OCI-LY1 (cell line): ENCODE data around the gene PARD3.
"Not testable (repeated sequence)": the region's sequence is repeated elsewhere in the genome, so short reads cannot be mapped to it uniquely, and the experiment has no call there.

ENCODE experiments used
- H2AFZ ChIP-seq: fragments of 200-600 bp; sonication (generic), shearing (Covaris generic); 2 replicates; pipeline ENCODE4 v1.6.0; 2014; ENCODE audit warnings: antibody characterized with exemption, mild to moderate bottlenecking, low read length
- H3F3A ChIP-seq: fragments of 200-600 bp; sonication (generic), shearing (Covaris generic); 2 replicates; pipeline ENCODE4 v1.6.0; 2014; ENCODE audit warnings: mild to moderate bottlenecking, antibody characterized with exemption, low read length, moderate library complexity; ENCODE audit not compliant: insufficient read depth
- H3K27ac ChIP-seq: fragments of 200-600 bp; sonication (generic); 2 replicates; pipeline ENCODE4 v1.5.1; 2014; ENCODE audit warnings: low read length, mixed run types, mild to moderate bottlenecking, low read depth; ENCODE audit not compliant: poor library complexity, severe bottlenecking
- H3K27me3 ChIP-seq: fragments of 200-600 bp; sonication (generic); 2 replicates; pipeline ENCODE4 v1.6.0; 2014; ENCODE audit warnings: antibody characterized with exemption, mild to moderate bottlenecking, low read length, moderate library complexity; ENCODE audit not compliant: insufficient read depth
- H3K36me3 ChIP-seq: fragments of 200-600 bp; sonication (generic); 2 replicates; pipeline ENCODE4 v1.6.1; 2014; ENCODE audit warnings: mild to moderate bottlenecking, antibody characterized with exemption, low read length, moderate library complexity, mixed read lengths; ENCODE audit not compliant: insufficient read depth
- H3K4me1 ChIP-seq: fragments of 200-600 bp; sonication (generic); 2 replicates; pipeline ENCODE4 v1.5.1; 2014; ENCODE audit warnings: mild to moderate bottlenecking, low read length, moderate library complexity; ENCODE audit not compliant: insufficient read depth, severe bottlenecking
- H3K4me2 ChIP-seq: fragments of 200-600 bp; sonication (generic), shearing (Covaris generic); 2 replicates; pipeline ENCODE4 v1.6.1; 2014; ENCODE audit warnings: low read length
- H3K4me3 ChIP-seq: fragments of 200-600 bp; sonication (generic); 2 replicates; pipeline ENCODE4 v1.5.1; 2014; ENCODE audit warnings: low read length, low read depth, mild to moderate bottlenecking, mixed read lengths; ENCODE audit not compliant: poor library complexity, severe bottlenecking
- H3K79me2 ChIP-seq: fragments of 200-600 bp; shearing (Covaris generic); 2 replicates; pipeline ENCODE4 v1.6.1; 2016; ENCODE audit warnings: mixed run types, low read length, mixed read lengths; ENCODE audit not compliant: insufficient read depth
- H3K9ac ChIP-seq: fragments of 200-600 bp; sonication (generic), shearing (Covaris generic); 2 replicates; pipeline ENCODE4 v1.6.1; 2014; ENCODE audit warnings: mild to moderate bottlenecking, low read length, mixed read lengths
- H3K9me2 ChIP-seq: fragments of 200-600 bp; sonication (generic), shearing (Covaris generic); 2 replicates; pipeline ENCODE4 v1.6.1; 2014; ENCODE audit warnings: low read depth, mild to moderate bottlenecking, low read length, mixed read lengths
- H3K9me3 ChIP-seq: fragments of 200-600 bp; shearing (Covaris generic); 2 replicates; pipeline ENCODE4 v1.6.1; 2014; ENCODE audit warnings: low read length, mixed read lengths
- H4K20me1 ChIP-seq: fragments of 200-600 bp; sonication (generic), shearing (Covaris generic); 2 replicates; pipeline ENCODE4 v1.6.0; 2016; ENCODE audit warnings: mild to moderate bottlenecking, low read length; ENCODE audit not compliant: insufficient read depth
- CTCF ChIP-seq: fragments of 200-600 bp; sonication (generic), shearing (Covaris generic); IDR thresholded peaks from 2 replicates; pipeline ENCODE4 v1.5.1; 2017; ENCODE audit warnings: mild to moderate bottlenecking, antibody characterized with exemption, low read length, moderate library complexity, mixed read lengths
- EZH2 ChIP-seq: fragments of 200-600 bp; sonication (generic), shearing (Covaris generic); IDR thresholded peaks from 2 replicates; pipeline ENCODE4 v1.8.0; 2017; ENCODE audit warnings: borderline replicate concordance, mixed run types, mild to moderate bottlenecking, antibody characterized with exemption, low read length, moderate library complexity, mixed read lengths

Gene PARD3

GRCh38 chr10:34647160-34647559, 167.9 kb downstream of the PARD3 start:
- H3K4me2 ChIP-seq, result no peak overlapping the region
- H3F3A ChIP-seq, result no peaks in the 10 kb centered on the region
- H3K9me3 ChIP-seq, result no peaks in the 10 kb centered on the region
- H3K27me3 ChIP-seq, result no peaks in the 10 kb centered on the region
- H3K9me2 ChIP-seq, result no peaks in the 10 kb centered on the region
- H3K9ac ChIP-seq, result no peak overlapping the region
- no peaks in the 10 kb centered on the region for H3K4me1 ChIP-seq
- no peak for TF ChIP-seq CTCF
- no peak for TF ChIP-seq EZH2
- H3K27ac ChIP-seq, result no peak overlapping the region
- H3K4me3 ChIP-seq, result no peak overlapping the region
- H3K79me2 ChIP-seq, result no peaks in the 10 kb centered on the region
- no peaks in the 10 kb centered on the region for H3K36me3 ChIP-seq
- H2AFZ ChIP-seq, result no peak overlapping the region
- H4K20me1 ChIP-seq, result no peaks in the 10 kb centered on the region

GRCh38 chr10:34646331-34646730, 168.8 kb downstream of the PARD3 start:
- Histone ChIP-seq H3K79me2 (no peaks in the 10 kb centered on the region), H3K9me3 (no peaks in the 10 kb centered on the region), H2AFZ (no peak overlapping the region), H3K9me2 (no peaks in the 10 kb centered on the region), H3K4me1 (no peaks in the 10 kb centered on the region), H3F3A (no peaks in the 10 kb centered on the region), H3K4me2 (no peak overlapping the region), H3K36me3 (no peaks in the 10 kb centered on the region), H4K20me1 (no peaks in the 10 kb centered on the region), H3K27me3 (no peaks in the 10 kb centered on the region), H3K4me3 (no peak overlapping the region), H3K9ac (no peak overlapping the region), H3K27ac (no peak overlapping the region)
- TF ChIP-seq EZH2 (no peak), CTCF (no peak)

- not testable (repeated sequence) for H3K9ac ChIP-seq, H3K4me1 ChIP-seq, H3K9me2 ChIP-seq, H3K79me2 ChIP-seq, H3F3A ChIP-seq, H2AFZ ChIP-seq, H3K36me3 ChIP-seq, H3K27me3 ChIP-seq, H3K4me3 ChIP-seq, H4K20me1 ChIP-seq, H3K9me3 ChIP-seq, H3K4me2 ChIP-seq, H3K27ac ChIP-seq
These were observed 170.3 kb downstream of the PARD3 start for GRCh38 chr10:34644815-34645214.

- no peak overlapping the region for H3K4me3 ChIP-seq
- no peak for TF ChIP-seq CTCF
- TF ChIP-seq EZH2, result no peak
- H3K4me1 ChIP-seq, result no peaks in the 10 kb centered on the region
- H4K20me1 ChIP-seq, result no peaks in the 10 kb centered on the region
- no peak overlapping the region for H3K27ac ChIP-seq
- H3K4me2 ChIP-seq, result no peak overlapping the region
- no peaks in the 10 kb centered on the region for H3F3A ChIP-seq
- H3K9ac ChIP-seq, result no peak overlapping the region
- H3K36me3 ChIP-seq, result no peaks in the 10 kb centered on the region
- H3K9me2 ChIP-seq, result no peaks in the 10 kb centered on the region
- no peak overlapping the region for H2AFZ ChIP-seq
- H3K27me3 ChIP-seq, result no peaks in the 10 kb centered on the region
- H3K9me3 ChIP-seq, result no peaks in the 10 kb centered on the region
- H3K79me2 ChIP-seq, result no peaks in the 10 kb centered on the region
These were observed 170.9 kb downstream of the PARD3 start for GRCh38 chr10:34644224-34644623.
